H9 (cell line): Measurements from ENCODE around the gene CRYAB. TPM values are rescaled to one million over a fixed set of nuclear protein-coding genes. Genes with fewer than 3 reads are reported as not detected.

ENCODE experiments used
- DNase-seq: peaks from one replicate; pipeline ENCODE4 v3.0.0-alpha.2; 2017
- H2AFZ ChIP-seq: one replicate; pipeline ENCODE4 v1.6.1; 2013; ENCODE audit warnings: mild to moderate bottlenecking, low read length, control low read depth, moderate library complexity
- H2AK5ac ChIP-seq: 2 replicates; pipeline ENCODE4 v1.6.1; 2013; ENCODE audit warnings: low read length, control low read depth, mixed read lengths; ENCODE audit not compliant: insufficient read length
- H2BK120ac ChIP-seq: one replicate; pipeline ENCODE4 v1.6.1; 2013; ENCODE audit warnings: low read depth, mild to moderate bottlenecking, low read length, control low read depth, inconsistent platforms; ENCODE audit not compliant: poor library complexity, severe bottlenecking
- H2BK12ac ChIP-seq: 2 replicates; pipeline ENCODE4 v1.6.1; 2013; ENCODE audit warnings: low read length, control low read depth, mixed read lengths, low read depth; ENCODE audit not compliant: insufficient read length
- H2BK15ac ChIP-seq: 2 replicates; pipeline ENCODE4 v1.6.1; 2013; ENCODE audit warnings: low read depth, low read length, control low read depth
- H2BK20ac ChIP-seq: one replicate; pipeline ENCODE4 v1.6.1; 2013; ENCODE audit warnings: low read depth, mild to moderate bottlenecking, low read length, control low read depth, inconsistent platforms; ENCODE audit not compliant: poor library complexity, severe bottlenecking
- H2BK5ac ChIP-seq: 2 replicates; pipeline ENCODE4 v1.6.1; 2013; ENCODE audit warnings: low read length, control low read depth, mixed read lengths; ENCODE audit not compliant: insufficient read length
- H3K14ac ChIP-seq: 2 replicates; pipeline ENCODE4 v1.6.1; 2013; ENCODE audit warnings: low read length, control low read depth; ENCODE audit not compliant: insufficient read depth
- H3K18ac ChIP-seq: 2 replicates; pipeline ENCODE4 v1.6.1; 2013; ENCODE audit warnings: low read depth, mild to moderate bottlenecking, mixed read lengths, low read length, control low read depth; ENCODE audit not compliant: insufficient read length
- H3K23ac ChIP-seq: 2 replicates; pipeline ENCODE4 v1.6.1; 2013; ENCODE audit warnings: low read length, control low read depth, mixed read lengths, low read depth; ENCODE audit not compliant: insufficient read length
- H3K23me2 ChIP-seq: 2 replicates; pipeline ENCODE4 v1.6.1; 2013; ENCODE audit warnings: low read depth, mild to moderate bottlenecking, mixed read lengths, low read length, control low read depth; ENCODE audit not compliant: insufficient read length, poor library complexity, severe bottlenecking
- H3K27ac ChIP-seq: 2 replicates; pipeline ENCODE4 v1.5.1; 2013; ENCODE audit warnings: low read length, control low read depth, mixed read lengths, low read depth; ENCODE audit not compliant: insufficient read length
- H3K27me3 ChIP-seq: 2 replicates; pipeline ENCODE4 v1.6.1; 2013; ENCODE audit warnings: low read length, control low read depth, inconsistent platforms; ENCODE audit not compliant: insufficient read depth
- H3K4ac ChIP-seq: 2 replicates; pipeline ENCODE4 v1.6.1; 2013; ENCODE audit warnings: low read depth, mild to moderate bottlenecking, control low read depth, inconsistent platforms, low read length, moderate library complexity
- H3K4me1 ChIP-seq: 2 replicates; pipeline ENCODE4 v1.6.1; 2013; ENCODE audit warnings: low read length, control low read depth, inconsistent platforms; ENCODE audit not compliant: insufficient read depth
- H3K4me2 ChIP-seq: 2 replicates; pipeline ENCODE4 v1.6.1; 2013; ENCODE audit warnings: low read length, control low read depth, mixed read lengths; ENCODE audit not compliant: insufficient read length, insufficient read depth
- H3K56ac ChIP-seq: 2 replicates; pipeline ENCODE4 v1.6.1; 2013; ENCODE audit warnings: low read depth, mild to moderate bottlenecking, mixed read lengths, low read length, control low read depth; ENCODE audit not compliant: insufficient read length
- H3K79me1 ChIP-seq: 2 replicates; pipeline ENCODE4 v1.6.1; 2013; ENCODE audit warnings: low read depth, mild to moderate bottlenecking, moderate library complexity, low read length, control low read depth, inconsistent platforms; ENCODE audit not compliant: insufficient read depth, poor library complexity, severe bottlenecking
- H3K79me2 ChIP-seq: 2 replicates; pipeline ENCODE4 v1.6.1; 2013; ENCODE audit warnings: low read length, control low read depth, inconsistent platforms; ENCODE audit not compliant: insufficient read depth
- H3K9ac ChIP-seq: 2 replicates; pipeline ENCODE4 v1.6.1; 2013; ENCODE audit warnings: low read length, control low read depth, mixed read lengths; ENCODE audit not compliant: insufficient read length; ENCODE audit errors: extremely low read depth
- H3K9me3 ChIP-seq: one replicate; pipeline ENCODE4 v1.6.1; 2013; ENCODE audit warnings: low read depth, low read length, inconsistent platforms; ENCODE audit not compliant: control insufficient read depth
- H3T11ph ChIP-seq: one replicate; pipeline ENCODE4 v1.6.1; 2013; ENCODE audit warnings: mild to moderate bottlenecking, low read length, control low read depth, inconsistent platforms
- H4K20me1 ChIP-seq: one replicate; pipeline ENCODE4 v1.6.1; 2013; ENCODE audit not compliant: control insufficient read depth, insufficient read length, insufficient read depth
- H4K5ac ChIP-seq: 2 replicates; pipeline ENCODE4 v1.6.1; 2013; ENCODE audit warnings: low read depth, mild to moderate bottlenecking, mixed read lengths, low read length, control low read depth; ENCODE audit not compliant: insufficient read length
- H4K8ac ChIP-seq: replicated peaks from 2 replicates; pipeline ENCODE4 v1.6.1; 2013; ENCODE audit warnings: low read length, control low read depth, mixed read lengths, low read depth; ENCODE audit not compliant: insufficient read length
- H4K91ac ChIP-seq: 2 replicates; pipeline ENCODE4 v1.6.1; 2013; ENCODE audit warnings: low read depth, mild to moderate bottlenecking, moderate library complexity, mixed read lengths, low read length, control low read depth; ENCODE audit not compliant: insufficient read length
- H3K27ac Mint-ChIP-seq, 3 experiments: 2 replicates in 2 of 3; 3 replicates in 1 of 3; pipeline ENCODE4 v1.8.0; 2020 to 2021; ENCODE audit warnings: mixed read lengths in 3 of 3, mild to moderate bottlenecking in 1 of 3, moderate library complexity in 1 of 3
- H3K27me3 Mint-ChIP-seq: 2 replicates; pipeline ENCODE4 v1.8.0; 2021; ENCODE audit warnings: low read depth, mild to moderate bottlenecking, moderate library complexity, mixed read lengths
- H3K36me3 Mint-ChIP-seq, 3 experiments: 2 replicates in 2 of 3; 3 replicates in 1 of 3; pipeline ENCODE4 v1.8.0; 2020 to 2021; ENCODE audit warnings: low read depth in 3 of 3, mixed read lengths in 3 of 3; ENCODE audit not compliant: insufficient read depth in 1 of 3
- H3K4me1 Mint-ChIP-seq, 2 experiments: 2 replicates each; pipeline ENCODE4 v1.8.0; 2020; ENCODE audit warnings: mixed read lengths in 2 of 2
- H3K4me3 Mint-ChIP-seq, 2 experiments: 2 replicates in 1 of 2; 3 replicates in 1 of 2; pipeline ENCODE4 v1.8.0; 2020 to 2021; ENCODE audit warnings: mild to moderate bottlenecking in 2 of 2, mixed read lengths in 2 of 2, moderate library complexity in 1 of 2
- H3K9me3 Mint-ChIP-seq, 2 experiments: 2 replicates in 1 of 2; 3 replicates in 1 of 2; pipeline ENCODE4 v1.8.0; 2020; ENCODE audit warnings: mild to moderate bottlenecking in 2 of 2, mixed read lengths in 2 of 2, moderate library complexity in 1 of 2
- CTCF ChIP-seq: fragments of 200-600 bp; sonication (generic); conservative IDR thresholded peaks from 3 replicates; pipeline ENCODE4 v1.8.0; 2021; ENCODE audit warnings: antibody characterized with exemption, mild to moderate bottlenecking
- WGBS: extraction: QIAGEN DNeasy Blood & Tissue Kit; methylation state at CpG from one replicate; pipeline ENCODE4 v1.1.7; 2013; ENCODE audit warnings: missing lambda C conversion rate, low lambda C conversion rate, mixed read lengths; ENCODE audit not compliant: insufficient read length; ENCODE audit errors: extremely low coverage; 5-methylcytosine and 5-hydroxymethylcytosine counted together
- total RNA-seq: library from RNA; stranded (reverse); gene quantifications from 2 replicates; pipeline ENCODE4 v1.2.1, GENCODE V29; 2021

CRYAB gene
- total RNA-seq, 1 experiment from 2014 or later = not detected

GRCh38 chr11:111949519-111950426 is 38.2 kb upstream of the CRYAB start:
- Histone ChIP-seq H3K9ac (no peak overlapping the region), H3K18ac (no peak overlapping the region), H2AFZ (no peak overlapping the region), H3K9me3 (no peaks in the 10 kb centered on the region), H2BK12ac (no peak overlapping the region), H3K4me1 (no peaks in the 10 kb centered on the region; the same call in 1 of the 2 replicates), H2BK5ac (no peak overlapping the region), H3K79me2 (no peaks in the 10 kb centered on the region), H2BK15ac (no peak overlapping the region), H2BK120ac (no peak overlapping the region), H3K56ac (no peak overlapping the region), H4K5ac (no peak overlapping the region), H3K4me2 (no peak overlapping the region), H3K23ac (no peak overlapping the region), H4K8ac (no peak overlapping the region), H3K27me3 (no peaks in the 10 kb centered on the region; the same call in 1 of the 2 replicates), H3K14ac (no peak overlapping the region), H3K79me1 (no peaks in the 10 kb centered on the region), H3K23me2 (no peaks in the 10 kb centered on the region), H3K27ac (no peak overlapping the region), H2AK5ac (no peak overlapping the region), H3K4ac (no peak overlapping the region), H4K20me1 (no peaks in the 10 kb centered on the region), H3T11ph (no peak overlapping the region), H2BK20ac (no peak overlapping the region), H4K91ac (no peak overlapping the region)
- peaks cover 0 to 5% of the 10 kb centered on the region in 2 experiments; a peak in 1 of 4 replicates for H3K4me1 Mint-ChIP-seq
- TF ChIP-seq CTCF = no peak
- no peak for DNase-seq
- peaks cover 6 to 12% of the 10 kb centered on the region in 2 experiments; a peak in 3 of 5 replicates for H3K9me3 Mint-ChIP-seq
- WGBS = no CpG with 5 or more reads among the region's 7 CpGs
- H3K27ac Mint-ChIP-seq = no peak overlapping the region
- H3K36me3 Mint-ChIP-seq = peaks cover 0 to 8% (median 8%) of the 10 kb centered on the region in 3 experiments; a peak in 5 of 7 replicates
- H3K4me3 Mint-ChIP-seq = no peak overlapping the region
- H3K27me3 Mint-ChIP-seq = no peaks in the 10 kb centered on the region
